ENCODE measurements around the gene IFNL2.
"Not testable (repeated sequence)": the region's sequence is repeated elsewhere in the genome, so short reads cannot be mapped to it uniquely, and the experiment has no call there.

The IFNL2 gene

DNA sequence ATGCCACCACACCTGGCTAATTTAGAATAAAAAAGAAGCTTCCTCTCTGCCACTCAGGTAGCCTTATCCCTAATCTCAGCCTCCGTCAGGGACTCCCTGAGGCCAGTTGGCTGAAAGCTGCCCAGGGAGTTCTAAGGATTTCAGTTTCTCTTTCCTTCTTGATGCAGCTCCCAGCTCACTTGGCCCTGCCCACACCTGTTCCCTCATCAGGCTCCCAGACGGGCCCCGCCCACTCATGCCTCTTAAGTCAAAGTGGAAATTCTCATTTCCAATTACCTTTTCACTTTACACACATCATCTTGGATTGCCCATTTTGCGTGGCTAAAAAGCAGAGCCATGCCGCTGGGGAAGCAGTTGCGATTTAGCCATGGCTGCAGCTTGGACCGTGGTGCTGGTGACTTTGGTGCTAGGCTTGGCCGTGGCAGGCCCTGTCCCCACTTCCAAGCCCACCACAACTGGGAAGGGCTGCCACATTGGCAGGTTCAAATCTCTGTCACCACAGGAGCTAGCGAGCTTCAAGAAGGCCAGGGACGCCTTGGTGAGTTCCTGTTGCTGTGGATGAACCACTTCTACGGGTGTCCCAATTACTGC lies 28.0 kb downstream of the IFNL2 start, which contains the start of gene IFNL1:
Gene IFNL1 (plus strand): TSS at position 353 of the 591 bp plus-strand sequence. CDS start 15 bp downstream, at position 368.
- DNase-seq (ENCODE audit: low read depth in 2 of 2, low spot score in 1 of 2), result no peak

DNA sequence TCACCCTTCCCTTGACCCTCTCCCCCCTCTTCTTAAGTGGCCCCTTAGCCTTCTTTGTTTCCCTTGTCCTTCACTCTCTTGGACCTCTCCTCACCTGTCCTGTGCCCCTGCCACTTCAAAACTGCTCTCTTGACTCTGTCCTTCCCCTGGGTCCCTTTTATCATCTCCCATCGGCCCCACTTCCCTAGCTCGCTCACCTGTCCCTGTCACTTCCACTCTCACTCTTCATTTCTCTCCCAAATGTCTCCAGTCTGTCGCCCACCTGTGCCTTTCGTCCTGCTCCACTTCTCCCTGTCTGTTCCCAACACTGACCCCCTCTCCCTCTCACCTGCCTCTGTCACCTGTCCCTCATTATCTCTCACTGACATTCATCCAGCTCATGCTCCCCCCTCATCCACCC lies 28.7 kb downstream of the IFNL2 start:
- DNase-seq (ENCODE audit: low read depth in 2 of 2, low spot score in 1 of 2), result no peak

DNA sequence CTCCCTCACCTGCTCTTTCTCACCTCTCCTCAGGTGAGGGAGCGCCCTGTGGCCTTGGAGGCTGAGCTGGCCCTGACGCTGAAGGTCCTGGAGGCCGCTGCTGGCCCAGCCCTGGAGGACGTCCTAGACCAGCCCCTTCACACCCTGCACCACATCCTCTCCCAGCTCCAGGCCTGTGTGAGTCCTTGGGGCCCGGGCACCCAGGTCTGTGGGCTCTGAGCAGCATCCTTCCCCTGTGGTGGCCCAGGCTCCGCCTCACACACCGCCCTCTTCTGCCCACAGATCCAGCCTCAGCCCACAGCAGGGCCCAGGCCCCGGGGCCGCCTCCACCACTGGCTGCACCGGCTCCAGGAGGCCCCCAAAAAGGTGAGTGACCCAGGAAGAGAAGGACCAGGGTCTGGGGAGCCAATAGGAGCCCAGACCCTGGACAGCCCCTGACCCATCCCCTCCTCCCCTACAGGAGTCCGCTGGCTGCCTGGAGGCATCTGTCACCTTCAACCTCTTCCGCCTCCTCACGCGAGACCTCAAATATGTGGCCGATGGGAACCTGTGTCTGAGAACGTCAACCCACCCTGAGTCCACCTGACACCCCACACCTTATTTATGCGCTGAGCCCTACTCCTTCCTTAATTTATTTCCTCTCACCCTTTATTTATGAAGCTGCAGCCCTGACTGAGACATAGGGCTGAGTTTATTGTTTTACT lies 29.9 kb downstream of the IFNL2 start:
- peak in 1 of 2 donors; percentile 38 for DNase-seq (ENCODE audit: low read depth in 2 of 2, low spot score in 1 of 2)

DNA sequence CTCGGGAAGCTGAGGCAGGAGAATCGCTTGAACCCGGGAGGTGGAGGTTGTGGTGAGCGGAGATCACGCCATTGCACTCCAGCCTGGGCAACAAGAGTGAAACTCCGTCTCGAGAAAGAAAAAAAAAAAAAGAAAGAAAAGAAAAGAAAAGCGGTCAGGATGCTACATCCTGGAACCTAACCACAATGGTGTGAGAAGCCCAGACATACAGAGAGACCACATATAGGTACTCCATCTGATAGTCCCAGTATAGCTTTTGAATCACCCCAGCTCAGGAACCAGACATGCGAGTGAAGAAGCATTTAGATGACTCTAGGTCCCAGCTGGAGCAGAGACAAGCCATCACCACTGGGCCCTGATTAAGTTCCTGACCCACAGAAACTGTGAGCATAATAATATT lies 31.2 kb downstream of the IFNL2 start:
- no peak for DNase-seq (ENCODE audit: low read depth in 2 of 2, low spot score in 1 of 2)

DNA sequence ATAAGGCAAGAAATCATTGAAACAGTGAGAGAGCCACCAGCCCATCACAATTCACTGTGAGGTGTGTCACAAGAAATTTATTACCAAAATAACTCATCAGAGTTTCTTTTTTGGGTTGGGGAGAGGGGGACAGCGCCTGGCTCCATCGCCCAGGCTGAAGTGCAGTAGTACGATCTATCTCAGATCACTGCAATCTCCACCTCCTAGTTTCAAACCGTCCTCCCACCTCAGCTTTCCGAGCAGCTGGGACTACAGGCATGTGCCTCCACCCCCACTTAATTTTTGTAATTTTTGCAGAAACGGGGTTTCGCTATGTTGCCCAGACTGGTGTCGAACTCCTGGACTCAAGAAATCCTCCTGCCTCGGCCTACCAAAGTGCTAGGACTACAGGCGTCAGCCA lies 31.6 kb downstream of the IFNL2 start:
- DNase-seq (ENCODE audit: low read depth in 2 of 2, low spot score in 1 of 2), result no peak

DNA sequence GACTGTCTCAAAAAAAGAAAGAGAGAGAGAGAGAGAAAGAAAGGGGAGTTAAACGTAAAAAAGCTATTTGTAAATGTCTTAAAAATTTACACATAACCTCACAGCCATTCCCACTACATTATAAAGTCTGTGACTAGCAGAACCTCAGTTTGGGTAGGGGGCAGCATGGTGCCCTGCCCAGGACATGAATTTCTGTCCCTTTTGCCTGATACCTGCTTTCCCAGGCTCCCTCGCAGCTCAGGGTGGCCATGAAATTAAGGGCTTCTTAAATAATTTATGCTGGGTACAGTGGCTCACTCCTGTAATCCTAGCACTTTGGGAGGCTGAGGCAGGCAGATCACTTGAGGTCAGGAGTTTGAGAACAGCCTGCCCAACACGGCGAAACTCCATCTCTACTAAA lies 32.8 kb downstream of the IFNL2 start:
- no peak for DNase-seq (ENCODE audit: low read depth in 2 of 2, low spot score in 1 of 2)

DNA sequence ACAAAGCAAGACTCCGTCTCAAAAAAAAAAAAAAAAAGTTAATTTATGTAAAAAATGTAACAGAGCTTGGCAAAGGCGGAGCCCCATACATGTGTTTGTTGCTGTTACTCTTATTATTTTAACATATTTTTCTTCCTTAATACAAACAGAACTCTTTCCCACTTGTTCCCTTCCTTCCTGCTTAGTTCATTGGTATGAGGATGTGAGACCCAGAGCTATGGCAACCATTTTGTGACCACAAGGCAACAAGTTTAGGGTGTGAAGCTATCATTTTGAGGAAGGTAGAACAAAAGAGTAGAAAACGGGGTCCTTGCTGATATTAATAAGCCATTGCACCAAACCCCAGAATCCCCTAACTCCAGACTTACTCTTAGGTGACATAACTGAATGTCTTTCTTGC lies 33.4 kb downstream of the IFNL2 start:
- no peak for DNase-seq (ENCODE audit: low read depth in 2 of 2, low spot score in 1 of 2)

DNA sequence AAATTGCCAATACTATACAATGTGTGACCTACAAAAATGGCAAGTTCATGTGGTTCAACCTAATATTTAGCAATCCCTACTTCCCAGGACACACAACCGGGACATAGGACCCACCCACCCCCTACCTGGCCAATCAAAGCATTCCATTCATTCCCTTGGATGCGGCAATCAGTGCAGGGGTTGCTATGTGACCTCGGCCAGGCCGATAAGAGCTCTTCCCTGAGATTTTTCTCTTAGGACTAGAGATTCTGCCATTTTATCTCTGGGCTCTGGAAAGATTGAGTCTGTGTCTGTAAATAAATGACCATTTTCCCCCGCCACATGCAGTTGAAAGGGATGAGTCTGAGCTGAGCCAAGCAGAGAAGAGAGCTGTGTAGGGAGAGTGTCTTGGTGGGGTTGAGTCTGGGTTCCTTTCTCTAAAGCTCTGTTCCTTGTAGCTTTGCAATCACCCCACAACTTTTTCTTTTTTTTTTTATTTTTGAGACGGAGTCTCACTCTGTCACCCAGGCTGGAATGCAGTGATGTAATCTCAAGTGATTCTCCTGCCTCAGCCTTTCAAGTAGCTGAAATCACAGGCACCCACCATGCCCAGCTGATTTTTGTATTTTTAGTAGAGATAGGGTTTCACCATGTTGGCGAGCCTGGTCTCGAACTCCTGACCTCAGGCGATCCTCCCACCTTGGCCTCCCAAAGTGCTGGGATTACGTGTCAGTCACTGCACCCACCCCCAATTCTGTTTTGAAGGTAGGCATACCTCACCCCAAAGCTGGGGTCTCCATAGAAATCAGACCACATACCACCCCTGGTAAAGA lies 35.4 kb downstream of the IFNL2 start:
- no peak for DNase-seq (ENCODE audit: low read depth in 2 of 2, low spot score in 1 of 2)

DNA sequence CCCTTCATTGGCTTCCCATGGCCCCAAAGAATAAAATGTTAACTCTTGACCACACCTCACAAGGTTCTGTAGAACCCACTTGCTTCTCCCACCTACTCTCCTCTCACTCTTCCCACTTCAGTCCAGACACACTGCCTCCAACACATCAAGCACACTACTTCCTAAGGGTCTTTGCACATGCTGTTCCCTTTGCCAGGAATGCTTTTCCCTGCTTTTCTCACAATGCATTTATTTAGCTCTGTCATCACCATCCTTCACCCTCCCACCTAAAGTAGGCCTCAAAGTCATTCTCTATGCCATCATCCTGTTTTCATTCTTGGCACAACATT lies 36.0 kb downstream of the IFNL2 start:
- DNase-seq (ENCODE audit: low read depth in 2 of 2, low spot score in 1 of 2), result no peak

DNA sequence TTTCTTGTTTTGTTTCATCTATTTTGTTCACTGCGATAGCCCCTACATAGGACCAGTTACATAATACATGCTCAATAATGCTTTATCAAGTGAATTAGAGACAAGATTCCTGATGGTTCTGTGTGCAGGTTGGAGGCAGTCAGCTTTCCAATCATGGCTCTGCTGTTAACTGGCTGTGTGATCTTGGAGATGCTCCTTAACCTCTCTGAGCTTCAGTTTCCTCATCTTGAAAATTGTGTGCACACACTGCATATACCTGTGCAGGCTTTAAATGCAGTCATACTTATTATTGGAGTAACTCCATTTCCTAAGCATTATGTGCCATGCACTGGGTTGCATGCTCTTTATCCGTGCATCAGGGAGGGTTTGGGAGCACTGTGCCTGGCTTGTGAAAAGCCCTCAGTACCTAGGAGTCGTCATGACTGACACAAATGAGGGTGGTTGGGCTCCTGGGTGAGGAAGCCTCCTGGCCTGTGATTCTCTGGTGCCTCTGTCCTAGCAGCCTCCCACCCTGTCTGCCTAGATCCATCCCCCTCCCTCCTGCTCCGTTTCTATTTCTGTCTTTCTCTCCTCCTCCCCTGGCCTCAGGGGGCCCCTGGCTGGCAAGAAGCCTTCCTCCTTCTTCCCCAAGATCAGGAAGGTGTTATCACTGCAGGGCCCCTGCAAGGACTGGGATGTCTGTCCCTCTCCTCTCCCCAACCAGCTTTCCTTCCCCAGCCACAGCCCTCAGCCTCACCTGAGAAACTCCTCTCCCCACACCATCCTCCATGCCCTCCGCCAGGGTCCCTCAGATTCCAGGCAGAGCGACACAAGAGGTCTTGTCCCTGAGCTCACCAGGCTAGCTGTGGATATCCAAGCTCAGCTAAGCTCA lies 36.7 kb downstream of the IFNL2 start:
- DNase-seq (ENCODE audit: low read depth in 2 of 2, low spot score in 1 of 2), result no peak

DNA sequence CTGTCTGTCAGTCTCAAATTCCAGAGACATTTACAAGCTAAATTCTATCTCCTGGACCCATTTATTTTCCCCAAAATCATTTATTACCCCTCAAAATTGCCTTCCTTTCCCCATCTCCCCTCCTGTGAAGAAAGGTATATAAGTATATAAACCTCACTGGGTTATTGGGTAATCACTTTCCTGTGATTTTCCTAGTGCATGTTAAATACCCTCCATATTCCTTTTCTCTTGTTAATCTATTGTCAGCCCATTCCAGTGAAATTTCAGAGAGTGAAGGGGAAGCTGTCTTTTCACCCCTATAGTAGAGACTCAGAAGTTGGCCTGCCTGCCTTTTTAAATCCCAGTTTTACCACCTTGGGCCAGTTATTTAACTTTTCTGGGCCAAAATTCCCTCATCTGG lies 37.9 kb downstream of the IFNL2 start:
- DNase-seq (ENCODE audit: low read depth in 2 of 2, low spot score in 1 of 2), result no peak

DNA sequence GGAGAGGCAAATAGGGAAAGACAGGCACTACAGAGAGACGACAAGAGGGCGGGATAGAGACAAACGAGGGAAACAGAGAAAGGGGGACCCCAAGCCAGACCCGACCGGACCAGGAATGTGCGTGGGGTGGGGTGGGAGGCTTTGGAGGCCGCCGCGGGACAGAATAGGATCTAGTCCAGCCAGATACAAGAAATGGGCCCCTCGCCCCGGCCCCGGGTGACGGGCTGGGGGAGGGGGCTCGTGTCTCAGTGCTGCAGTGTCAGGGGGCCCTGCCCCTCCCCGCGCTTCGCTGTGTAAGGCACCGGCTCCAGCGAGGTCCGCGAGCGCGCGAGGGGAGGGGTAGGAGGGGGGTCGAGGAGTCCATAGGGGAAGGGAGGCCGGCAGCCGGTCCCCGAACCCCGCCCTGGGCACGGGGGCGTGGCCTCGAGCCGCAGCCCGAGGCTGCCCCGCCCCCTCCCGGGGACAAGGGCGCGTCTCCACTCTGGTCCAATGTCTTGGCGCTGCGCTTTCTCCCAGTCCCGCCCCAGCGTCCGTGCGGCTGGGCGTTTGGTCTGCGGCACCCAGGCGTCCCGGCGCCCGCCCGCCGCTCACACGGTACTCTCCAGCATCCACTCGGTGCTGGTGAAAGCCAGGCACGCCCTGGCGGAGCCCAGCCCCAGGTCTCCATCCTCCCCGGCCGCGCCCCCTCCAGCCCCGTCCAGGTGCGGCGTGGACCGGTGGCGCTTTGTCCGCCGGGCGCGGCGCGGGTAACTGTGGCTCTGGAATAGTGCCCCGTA lies 39.0 kb downstream of the IFNL2 start:
- no peak for DNase-seq (ENCODE audit: low read depth in 2 of 2, low spot score in 1 of 2)

DNA sequence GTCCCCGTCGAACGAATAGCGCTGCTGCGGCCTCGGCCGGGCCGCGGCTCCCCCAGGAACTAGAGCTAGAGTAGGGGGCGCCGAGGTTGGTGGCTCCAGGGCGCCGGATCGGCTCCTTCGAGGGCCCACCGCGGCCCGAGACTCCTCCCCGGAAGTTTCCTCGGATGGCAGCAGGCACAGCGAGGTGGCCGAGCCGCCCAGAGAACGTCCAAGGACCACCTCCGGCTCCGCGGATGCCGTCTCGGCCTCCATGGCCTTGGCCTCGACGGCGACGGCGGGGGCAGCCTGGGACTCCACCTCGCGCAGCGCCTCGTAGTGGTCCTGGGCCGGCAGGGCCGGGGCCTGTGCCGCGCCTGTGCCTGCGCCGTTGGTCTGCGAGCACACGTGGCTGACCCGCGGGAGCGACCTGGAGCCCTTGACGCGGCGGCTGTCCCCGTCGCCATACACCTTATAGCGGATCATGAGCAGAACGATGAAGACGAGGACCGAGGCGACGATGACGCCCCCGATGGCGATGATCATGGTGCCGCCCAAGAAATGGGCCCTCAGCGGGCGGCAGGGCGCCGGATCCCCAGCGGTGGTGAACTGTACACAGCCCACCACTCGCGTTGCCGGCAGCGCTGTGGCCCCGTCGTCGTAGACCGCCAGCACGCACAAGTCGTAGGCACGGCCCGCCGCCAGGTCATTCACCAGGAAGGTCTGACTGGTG lies 39.8 kb downstream of the IFNL2 start:
- DNase-seq (ENCODE audit: low read depth in 2 of 2, low spot score in 1 of 2), result no peak

DNA sequence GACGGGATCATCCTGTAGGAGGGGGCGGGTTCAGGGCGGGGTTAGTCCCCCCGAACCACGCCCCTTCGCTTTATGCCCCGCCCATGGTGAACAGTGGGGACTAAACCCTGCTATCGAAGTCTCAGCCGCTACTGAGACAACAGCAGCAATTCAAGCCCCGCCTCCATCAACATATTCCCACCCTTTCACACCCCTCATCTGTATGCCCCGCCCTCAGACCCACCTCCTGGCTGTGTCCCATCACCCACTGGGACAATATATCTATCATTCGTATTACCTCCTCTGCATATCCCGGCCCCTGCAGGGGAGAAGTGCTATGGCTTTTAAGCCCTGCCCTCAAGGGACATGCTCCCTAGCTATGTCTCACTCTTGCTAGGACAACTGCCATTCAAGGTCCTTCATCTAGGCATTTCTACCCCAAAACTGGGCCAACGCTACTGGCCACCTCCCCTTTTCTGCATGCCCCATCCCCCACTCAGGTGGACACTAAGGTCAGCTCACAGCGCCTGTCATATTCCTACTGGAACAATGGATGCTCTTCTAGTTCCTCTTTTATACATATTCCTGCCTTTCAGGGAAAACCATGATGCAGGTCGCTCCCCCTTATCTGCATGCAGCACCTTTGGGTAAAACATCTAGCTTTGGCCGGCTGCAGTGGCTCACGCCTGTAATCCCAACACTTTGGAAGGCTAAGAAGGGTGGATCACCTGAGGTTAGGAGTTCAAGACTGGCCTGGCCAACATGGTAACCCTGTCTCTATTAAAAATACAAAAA lies 40.5 kb downstream of the IFNL2 start:
- DNase-seq (ENCODE audit: low read depth in 2 of 2, low spot score in 1 of 2), result no peak

DNA sequence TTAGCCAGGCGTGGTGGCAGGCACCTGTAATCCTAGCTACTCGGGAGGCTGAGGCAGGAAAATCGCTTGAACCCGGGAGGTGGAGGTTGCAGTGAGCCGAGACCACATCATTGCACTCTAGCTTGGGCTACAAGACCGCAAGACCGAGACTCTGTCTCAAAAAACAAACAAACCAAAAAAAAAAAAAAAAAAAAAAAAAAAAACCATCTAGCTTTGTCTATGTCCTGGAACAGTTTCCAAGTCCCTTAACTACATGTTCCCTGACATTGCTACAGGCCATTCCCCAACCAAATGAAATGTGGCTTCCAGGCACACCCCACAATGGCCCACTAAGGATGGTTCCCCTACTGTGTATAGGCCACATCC lies 41.1 kb downstream of the IFNL2 start:
- DNase-seq (ENCODE audit: low read depth in 2 of 2, low spot score in 1 of 2), result not testable (repeated sequence)

DNA sequence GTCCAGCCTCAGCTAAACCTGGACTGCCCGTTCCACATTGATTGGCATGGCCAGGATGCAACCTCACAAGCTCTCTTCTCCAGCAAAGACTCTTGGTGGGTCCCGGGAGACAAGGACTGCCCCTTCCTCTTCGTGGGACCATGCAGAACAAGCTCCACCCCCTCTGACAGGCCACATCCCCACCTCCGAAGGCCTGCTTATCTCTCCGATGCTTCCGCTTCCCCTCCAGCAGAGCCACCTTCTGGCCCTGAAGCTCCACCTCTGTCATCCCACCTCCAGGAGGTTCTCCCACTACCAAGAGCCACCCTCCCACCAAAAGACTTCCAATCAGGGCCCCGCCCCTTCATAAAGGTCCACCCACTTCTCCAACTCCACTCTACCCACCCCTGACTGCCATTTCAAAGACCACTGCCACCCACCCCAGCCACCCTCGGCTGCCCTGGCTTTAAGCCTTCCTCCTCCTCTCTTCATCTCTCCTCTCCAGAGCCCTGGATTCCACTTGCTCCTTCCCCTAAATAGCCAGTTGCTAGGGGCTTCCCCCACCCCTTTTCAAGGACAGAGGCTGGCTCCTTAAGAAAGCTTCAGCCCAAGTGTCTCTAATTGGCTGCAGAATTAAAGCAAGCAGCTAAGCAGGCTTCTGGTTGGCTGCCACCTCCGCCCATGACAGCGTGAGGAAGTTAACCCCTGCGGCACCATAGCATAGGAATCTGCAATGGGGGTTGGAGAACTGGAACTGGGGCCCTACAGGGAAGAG lies 42.5 kb downstream of the IFNL2 start:
- no peak for DNase-seq (ENCODE audit: low read depth in 2 of 2, low spot score in 1 of 2)

DNA sequence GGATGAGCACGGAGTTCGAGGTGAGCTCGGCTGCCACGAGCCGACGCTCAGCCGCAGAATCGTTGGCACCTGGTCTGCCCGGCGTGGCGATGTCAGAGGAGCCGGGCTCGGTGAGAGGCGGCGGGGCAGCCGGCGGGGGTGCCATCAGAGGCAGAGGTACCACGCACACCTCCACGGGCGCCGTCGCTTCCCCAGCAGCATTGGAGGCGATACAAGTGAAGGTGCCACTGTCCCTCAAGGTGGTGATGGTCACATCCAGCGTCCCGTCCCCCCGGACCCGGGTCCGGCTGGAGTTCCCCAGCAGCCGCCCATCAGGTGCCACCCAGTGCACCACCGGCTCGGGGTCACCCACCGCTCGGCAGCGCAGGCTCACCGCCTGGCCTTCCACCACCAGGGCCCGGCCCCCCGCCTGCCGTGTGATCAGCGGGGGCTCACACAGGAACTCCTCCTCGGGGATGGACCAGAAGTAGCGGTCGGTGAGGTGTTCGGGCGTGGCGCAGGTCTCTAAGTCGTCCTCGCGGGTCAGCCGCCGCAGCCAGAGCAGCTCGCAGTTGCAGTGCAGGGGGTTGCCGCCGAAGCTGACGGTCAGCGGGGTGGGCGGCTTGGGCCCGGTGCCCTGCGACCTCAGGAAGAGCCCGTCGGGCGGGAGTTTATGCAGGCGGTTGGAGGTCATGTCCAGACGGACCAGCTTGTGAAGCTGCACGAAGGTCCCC lies 46.0 kb downstream of the IFNL2 start:
- DNase-seq (ENCODE audit: low read depth in 2 of 2, low spot score in 1 of 2), result no peak

DNA sequence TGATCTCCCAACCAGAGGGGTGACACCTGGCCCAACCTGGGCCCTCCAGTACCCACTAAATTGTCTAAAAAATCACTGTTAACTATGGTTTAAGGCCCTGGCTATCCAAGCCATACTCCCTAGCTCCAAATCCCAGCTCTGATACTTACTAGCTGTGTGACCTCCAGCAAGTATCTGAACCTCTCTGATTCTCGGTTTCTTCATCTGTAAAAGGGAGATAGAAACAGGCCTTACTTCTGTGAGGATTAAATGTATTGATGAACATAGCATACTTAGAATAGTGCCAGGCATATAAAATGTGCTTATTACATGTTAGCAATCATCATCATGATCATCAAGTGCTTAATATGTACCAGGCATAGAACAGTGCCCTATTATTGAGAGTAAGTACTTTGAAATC lies 47.7 kb downstream of the IFNL2 start:
- no peak for DNase-seq (ENCODE audit: low read depth in 2 of 2, low spot score in 1 of 2)

Measured in stimulated activated CD8-positive, alpha-beta memory T cell treated with anti-CD3 and anti-CD28 coated beads, Interleukin-4, amount 100 ng/mL, for 4 hours (primary cell).